ENCODE results near the gene INPPL1.

The INPPL1 gene

DNA sequence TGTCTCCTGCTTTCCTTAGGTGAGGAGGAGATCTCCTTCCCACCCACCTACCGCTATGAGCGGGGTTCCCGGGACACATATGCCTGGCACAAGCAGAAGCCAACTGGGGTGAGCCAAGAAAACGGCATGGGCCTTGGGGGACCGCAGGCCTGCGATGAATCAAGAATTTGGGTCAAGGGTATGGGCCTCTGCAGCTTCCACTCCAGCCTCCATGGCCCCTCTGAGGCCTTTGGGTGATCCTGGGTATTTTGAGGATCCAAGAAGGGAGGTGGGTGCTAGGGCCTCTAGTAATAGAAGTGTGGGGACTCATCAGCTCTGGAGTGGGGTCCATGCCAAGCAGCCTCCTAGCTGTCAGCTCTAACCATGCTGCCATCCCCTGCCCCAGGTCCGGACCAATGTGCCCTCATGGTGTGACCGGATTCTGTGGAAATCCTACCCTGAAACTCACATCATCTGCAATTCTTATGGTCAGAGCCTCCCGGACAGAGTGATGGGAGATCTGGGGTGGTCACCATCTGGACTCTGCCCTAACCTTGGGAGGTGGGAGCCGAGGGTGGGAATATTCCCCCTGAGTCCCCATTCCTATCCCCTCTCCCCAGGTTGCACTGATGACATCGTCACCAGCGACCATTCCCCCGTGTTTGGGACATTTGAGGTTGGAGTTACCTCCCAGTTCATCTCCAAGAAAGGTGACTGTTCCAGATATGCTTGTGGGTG, 8.6 kb downstream of the INPPL1 start:
- DNase-seq (ENCODE audit: low read depth) = no peak

DNA sequence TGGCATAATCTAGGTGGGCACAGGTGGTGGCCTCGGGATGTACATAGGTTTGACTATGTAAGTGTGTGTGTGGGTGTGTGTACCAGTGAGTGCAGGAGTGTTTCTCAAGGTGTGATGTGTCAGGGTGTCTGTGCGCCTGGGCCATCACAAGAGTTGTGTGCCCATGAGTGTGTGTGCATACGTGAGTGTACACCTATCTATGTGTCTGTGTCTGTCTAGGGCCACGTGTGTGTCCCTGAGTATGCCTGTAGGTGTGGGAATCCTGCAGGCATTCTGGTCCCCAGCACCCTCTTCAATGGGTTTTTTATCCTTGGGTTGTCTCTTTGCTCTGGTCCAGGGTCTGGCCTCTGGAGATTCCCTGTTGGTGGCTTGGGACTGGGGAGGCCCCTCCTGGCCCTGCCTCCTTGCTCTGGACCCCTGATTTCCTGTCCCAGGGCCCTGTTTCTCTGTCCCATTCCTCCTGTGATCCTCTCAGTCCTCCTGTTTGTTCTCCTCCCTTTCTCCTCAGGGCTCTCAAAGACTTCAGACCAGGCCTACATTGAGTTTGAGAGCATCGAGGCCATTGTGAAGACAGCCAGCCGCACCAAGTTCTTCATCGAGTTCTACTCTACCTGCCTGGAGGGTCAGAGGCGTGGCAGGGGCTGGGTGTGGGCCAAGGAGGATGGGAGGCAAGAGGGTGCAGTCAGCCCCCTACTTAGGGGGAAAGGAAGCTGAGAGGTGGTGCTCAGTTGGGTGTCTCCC, 9.4 kb downstream of the INPPL1 start:
- DNase-seq (ENCODE audit: low read depth) = no peak

DNA sequence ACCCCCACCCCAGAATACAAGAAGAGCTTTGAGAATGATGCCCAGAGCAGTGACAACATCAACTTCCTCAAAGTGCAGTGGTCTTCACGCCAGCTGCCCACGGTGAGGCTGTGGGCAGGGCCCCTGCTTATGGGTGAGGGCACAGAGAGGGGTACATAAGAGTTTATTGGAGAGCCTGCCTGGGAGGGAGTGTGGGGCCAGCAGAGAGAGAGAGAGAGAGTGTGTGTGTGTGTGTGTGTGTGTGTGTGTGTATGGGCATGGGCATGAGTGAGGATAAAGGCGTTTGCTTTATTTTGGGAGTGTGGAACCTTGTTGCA, 9.9 kb downstream of the INPPL1 start:
- no peak for DNase-seq (ENCODE audit: low read depth)

GRCh38 chr11:72234920-72235319, 10.4 kb downstream of the INPPL1 start:
- DNase-seq (ENCODE audit: low read depth) = no peak

DNA sequence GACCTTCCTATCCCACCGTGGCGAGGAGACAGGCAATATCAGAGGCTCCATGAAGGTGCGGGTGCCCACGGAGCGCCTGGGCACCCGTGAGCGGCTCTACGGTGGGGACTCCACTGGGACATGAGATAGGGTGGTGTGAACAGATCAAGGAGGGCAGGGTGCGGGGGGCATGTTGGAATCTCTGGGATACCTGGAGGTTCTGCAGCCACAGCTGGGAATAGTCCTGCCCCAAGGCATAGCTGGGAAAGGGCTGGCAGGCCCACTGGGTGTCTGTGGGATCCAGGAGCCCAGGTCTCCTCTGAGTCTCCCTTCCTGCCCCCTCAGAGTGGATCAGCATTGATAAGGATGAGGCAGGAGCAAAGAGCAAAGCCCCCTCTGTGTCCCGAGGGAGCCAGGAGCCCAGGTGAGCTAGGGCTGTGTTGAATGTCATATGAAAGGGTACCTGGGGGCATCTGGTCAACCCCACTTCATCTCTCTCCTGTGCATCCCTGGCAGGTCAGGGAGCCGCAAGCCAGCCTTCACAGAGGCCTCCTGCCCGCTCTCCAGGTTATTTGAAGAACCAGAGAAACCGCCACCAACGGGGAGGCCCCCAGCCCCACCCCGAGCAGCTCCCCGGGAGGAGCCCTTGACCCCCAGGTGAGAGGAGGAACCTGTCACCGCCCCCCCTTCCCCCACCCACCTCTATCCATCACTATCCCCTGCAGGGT, 10.9 kb downstream of the INPPL1 start:
- no peak for DNase-seq (ENCODE audit: low read depth)

DNA sequence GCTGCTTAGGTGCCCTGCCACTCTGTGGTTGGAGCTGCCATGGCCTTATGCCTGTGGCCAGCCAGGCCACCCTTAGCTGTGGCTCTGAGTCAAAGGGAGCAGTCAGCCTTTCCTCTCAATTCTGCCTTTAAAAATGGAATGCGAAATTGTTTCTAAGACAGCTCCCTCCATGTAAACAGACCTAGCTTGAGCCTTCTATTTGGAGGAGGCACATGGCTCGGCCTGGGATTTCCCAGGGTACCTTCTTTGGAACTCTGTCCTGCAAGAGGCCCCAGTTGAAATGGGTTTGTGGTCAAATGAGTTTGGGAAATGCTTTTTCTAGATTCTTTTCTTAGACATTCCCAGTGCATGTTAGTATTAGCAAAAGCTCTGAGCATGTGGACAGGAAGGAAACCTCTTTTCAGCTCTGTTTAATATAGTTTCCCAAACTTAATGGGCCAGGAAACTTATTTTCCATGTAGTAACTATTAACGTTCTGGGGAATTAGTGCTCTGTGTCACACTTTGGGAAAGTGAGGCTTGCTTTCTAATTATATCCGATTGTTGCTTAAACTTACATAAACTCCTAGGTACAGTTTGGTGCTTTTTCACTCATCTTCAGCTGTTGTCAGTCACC, 11.6 kb downstream of the INPPL1 start:
- no peak for DNase-seq (ENCODE audit: low read depth)

DNA sequence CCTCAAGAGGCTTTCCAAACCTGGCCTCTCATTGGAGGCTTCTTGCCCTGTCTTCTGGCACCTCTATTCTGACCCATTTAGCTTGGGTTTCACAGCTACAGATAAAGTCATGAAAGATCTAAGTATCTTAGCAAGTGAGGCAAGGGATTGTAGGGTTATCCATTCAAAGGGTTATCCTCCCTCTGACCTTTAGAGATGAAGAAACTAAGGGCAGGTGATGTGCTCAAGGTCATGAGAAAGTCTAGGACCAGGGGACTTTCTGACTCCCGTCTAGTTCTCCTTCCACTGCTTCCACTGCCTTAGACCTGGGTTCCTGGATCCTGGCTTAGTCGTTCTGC, 12.2 kb downstream of the INPPL1 start:
- DNase-seq (ENCODE audit: low read depth) = no peak

DNA sequence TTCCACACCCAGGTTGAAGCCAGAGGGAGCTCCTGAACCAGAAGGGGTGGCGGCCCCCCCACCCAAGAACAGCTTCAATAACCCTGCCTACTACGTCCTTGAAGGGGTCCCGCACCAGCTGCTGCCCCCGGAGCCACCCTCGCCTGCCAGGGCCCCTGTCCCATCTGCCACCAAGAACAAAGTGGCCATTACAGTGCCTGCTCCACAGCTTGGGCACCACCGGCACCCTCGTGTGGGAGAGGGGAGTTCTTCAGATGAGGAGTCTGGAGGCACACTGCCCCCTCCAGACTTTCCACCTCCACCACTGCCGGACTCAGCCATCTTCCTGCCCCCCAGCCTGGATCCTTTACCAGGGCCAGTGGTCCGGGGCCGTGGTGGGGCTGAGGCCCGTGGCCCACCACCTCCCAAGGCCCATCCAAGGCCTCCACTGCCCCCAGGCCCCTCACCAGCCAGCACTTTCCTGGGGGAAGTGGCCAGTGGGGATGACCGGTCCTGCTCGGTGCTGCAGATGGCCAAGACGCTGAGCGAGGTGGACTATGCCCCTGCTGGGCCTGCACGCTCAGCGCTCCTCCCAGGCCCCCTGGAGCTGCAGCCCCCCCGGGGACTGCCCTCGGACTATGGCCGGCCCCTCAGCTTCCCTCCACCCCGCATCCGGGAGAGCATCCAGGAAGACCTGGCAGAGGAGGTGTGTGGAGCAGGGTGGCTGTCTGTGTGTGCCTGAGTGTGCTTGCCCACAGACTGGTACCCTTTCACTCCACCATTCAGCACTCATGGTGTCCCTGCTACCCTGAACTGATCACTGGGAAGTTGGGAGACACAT, 12.8 kb downstream of the INPPL1 start:
- DNase-seq (ENCODE audit: low read depth) = no peak

DNA sequence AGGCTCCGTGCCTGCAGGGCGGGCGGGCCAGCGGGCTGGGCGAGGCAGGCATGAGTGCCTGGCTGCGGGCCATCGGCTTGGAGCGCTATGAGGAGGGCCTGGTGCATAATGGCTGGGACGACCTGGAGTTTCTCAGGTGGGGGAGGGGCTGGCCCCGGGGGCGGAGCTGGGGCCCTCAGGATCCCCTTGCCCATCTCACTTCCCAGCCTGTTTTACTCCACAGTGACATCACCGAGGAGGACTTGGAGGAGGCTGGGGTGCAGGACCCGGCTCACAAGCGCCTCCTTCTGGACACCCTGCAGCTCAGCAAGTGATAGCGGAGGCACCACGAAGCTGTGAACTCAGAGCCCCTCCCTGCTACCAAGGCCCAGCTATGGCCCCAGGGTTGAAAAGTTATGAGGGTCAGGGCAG, 13.5 kb downstream of the INPPL1 start:
- no peak for DNase-seq (ENCODE audit: low read depth)

- DNase-seq (ENCODE audit: low read depth) = no peak
Measured at GRCh38 chr11:72238492-72239312, 14.1 kb downstream of the INPPL1 start.

DNA sequence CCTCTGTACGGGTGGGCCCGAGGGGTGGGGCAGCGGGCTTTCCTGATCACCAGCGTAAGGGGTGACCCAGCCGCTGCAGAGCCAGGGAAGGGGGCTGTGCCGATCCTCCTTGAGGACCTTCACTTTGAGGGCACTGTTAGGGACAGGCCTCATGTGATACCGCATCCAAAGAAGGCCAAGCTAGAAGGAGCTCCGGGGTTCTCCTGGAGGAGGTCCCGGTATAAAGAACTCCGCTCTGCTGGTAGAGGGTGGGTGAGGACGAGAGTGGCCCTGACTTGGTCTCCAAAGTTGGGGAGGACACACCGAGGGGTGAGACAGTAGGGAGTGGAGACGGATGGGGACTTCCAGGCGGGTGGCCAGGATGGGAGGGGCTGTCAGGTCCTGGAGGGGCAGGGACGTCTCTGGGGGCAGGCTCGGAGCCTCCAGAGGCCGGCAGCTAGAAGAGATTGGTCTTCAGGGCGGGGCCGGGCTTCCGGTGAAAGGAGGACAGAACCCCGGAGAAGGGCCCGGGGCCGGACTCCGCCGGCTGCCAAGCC, 14.8 kb downstream of the INPPL1 start:
- no peak for DNase-seq (ENCODE audit: low read depth)

DNA sequence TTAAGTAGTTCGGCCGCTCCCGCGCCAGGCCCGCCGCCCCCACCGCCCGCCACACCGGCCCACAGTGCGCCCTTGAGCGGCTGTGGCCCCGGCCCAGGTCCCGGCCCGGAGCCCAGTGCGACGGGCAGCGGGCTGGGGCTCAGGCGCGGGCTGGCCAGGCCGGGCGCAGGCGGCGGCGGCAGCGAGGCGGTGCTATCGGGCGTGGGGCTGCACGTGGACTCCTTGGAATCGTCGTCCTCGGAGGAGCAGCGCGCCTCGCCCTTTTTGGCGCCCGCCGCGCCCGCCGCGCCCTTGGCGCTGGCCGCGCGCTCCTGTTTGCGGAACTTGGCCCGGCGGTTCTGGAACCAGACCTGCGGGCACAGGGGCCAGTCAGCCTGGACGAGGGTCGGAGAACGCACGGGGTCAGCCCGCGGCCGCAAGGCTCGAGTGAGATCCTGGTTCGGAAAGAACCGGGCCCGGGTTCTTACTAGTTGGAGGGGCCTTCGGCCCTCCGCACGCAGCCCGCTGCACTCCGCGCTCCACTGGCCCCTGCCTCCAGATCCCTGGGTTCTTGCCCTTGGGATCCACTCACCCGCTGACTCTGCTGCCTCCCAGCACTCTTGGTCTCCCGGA, 15.4 kb downstream of the INPPL1 start:
- DNase-seq (ENCODE audit: low read depth) = no peak

DNA sequence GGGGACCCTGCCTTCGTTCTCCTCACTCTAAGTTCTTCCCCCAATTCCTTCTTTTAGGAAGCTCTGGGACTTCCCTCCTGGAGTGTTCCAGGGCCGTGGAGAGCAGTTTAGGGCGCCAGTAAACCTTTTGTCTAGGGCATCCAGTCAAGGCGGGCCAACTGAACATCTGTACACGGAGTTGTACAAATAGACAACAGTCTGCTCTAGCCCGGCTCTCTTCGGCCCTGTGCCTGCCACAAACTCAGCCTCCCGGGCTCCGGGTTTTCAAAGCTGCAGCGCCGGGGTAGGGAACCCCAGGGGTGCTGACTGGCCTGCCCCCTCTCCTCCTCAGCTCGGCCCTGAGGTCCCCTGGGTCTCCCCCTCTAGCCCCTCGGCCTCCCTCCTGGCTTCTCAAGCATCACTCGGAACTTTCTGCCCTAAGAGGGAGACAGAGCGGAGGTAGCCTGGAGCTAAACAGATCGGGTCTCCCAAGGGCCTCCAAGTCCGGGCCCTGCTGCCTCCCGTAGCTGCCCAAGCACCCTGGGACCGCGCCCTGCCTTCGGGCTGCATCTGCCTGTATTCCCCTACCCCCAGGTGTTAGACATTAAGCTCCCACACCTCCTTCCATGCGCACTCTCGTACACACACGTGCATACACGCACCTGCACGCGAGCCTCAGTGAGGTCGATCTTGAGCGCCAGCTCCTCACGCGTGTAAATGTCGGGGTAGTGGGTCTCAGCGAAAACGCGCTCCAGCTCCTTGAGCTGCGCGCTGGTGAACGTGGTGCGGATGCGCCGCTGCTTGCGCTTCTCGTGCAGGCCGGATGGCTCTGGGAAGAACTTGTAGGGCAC, 16.1 kb downstream of the INPPL1 start:
- DNase-seq (ENCODE audit: low read depth) = no peak

- DNase-seq (ENCODE audit: low read depth) = no peak
Measured at GRCh38 chr11:72241291-72241781, 16.8 kb downstream of the INPPL1 start.

DNA sequence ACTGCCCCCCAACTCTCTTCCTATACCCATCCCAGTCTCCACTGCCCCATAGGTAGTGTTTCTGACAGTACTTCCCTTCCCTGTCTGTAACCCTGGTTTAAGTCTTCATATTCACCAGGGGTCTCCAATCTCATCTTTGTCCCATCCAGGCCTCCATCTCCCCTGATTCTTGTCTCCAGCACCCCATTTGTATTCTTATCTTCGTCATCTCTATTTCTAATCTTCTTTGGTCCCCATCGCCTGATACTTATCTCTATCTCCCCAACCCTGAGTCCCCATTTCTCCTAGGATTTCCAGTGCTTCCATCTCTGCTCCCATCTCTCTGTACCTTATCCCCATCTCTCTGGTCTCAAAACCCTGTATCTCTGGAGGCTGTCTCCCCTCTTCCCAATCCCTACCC, 17.6 kb downstream of the INPPL1 start:
- no peak for DNase-seq (ENCODE audit: low read depth)

DNA sequence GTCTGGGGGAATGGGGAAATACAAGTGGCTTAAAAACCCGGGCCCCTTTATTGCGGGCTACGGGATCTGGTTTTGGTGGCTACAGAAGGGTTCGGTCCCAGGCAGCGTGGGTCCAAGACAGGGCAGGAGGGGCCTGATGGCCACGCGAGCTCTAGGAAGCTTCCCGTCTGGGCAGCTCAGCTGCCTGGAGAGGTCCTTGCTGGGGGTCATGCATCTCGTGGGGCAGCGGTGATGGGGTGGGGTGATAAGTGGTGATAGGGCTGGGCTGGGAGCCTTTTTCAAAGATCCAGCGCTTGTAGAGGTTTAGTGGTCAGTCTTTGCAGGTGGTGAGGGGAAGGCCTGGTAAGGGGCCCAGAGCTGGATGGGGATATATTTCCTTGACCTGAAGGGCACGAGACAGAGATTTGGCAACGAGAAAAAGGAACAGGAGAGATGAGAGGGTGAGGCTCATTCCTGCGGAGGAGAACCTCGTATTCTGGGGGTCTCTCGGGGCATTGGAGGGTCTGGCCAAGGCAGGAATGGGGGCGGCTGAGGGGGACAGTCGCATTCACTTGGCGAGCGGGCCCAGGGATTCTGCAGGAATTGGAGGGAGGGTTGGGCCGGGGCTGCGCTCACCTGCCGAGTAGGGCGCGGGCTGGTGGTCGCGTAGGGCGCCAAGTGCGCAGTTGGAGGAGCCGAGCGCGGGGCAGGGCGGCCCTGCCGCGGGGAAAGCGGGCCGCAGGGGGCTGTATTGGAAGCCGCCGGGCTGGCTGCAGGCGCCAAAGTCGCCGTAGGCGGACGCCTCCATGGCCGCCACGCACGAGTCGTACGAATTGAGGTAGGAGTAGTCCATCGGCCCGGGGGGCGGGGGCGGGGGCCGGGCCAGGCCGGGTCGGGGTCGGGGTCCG, 18.8 kb downstream of the INPPL1 start:
- DNase-seq (ENCODE audit: low read depth) = no peak

DNA sequence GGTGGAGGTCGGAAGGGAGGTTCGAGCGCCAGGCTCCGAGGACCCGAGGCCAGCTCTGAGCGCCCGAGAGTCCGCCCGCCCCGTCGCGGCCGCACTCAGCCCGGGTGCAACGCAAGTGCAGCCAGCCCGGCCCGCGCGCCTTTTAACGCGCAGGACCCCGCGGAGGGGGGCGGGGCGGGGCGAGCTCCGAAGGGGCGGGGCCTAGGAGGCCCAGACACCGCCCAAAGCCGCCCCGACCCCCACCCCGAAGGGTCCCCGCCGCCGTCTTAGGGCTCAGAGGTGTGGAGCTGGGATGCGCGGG, 19.4 kb downstream of the INPPL1 start, which contains the start of gene PHOX2A:
TSS of gene PHOX2A (minus strand) at position 117 of the 301 bp plus-strand sequence. CDS start 172 bp downstream, outside the sequence.
- DNase-seq (ENCODE audit: low read depth) = no peak

Measured in stimulated activated CD4-positive, alpha-beta T cell treated with anti-CD3 and anti-CD28 coated beads, Interleukin-2, amount 100 ng/mL, for 4 hours (primary cell).